Body of pancreas (tissue), 4 donors: ENCODE results near the gene PDZD7.

Source experiments
- POLR2A ChIP-seq, 3 donors: fragments of 450-650 bp; IDR thresholded peaks; one replicate each; pipeline ENCODE4 v1.6.1; 2016; ENCODE audit warnings: antibody characterized with exemption in 3 of 3, mild to moderate bottlenecking in 2 of 3
- TF ChIP-seq, protein P1 (sequence below), 7 experiments: fragments of 450-650 bp in 4 of 7; fragments of 200-600 bp in 3 of 7; sonication (generic) in 3 of 7; IDR thresholded peaks; one replicate each; pipeline ENCODE4 v1.5.1; 2016 to 2019; ENCODE audit warnings: antibody characterized with exemption in 7 of 7

DNA sequence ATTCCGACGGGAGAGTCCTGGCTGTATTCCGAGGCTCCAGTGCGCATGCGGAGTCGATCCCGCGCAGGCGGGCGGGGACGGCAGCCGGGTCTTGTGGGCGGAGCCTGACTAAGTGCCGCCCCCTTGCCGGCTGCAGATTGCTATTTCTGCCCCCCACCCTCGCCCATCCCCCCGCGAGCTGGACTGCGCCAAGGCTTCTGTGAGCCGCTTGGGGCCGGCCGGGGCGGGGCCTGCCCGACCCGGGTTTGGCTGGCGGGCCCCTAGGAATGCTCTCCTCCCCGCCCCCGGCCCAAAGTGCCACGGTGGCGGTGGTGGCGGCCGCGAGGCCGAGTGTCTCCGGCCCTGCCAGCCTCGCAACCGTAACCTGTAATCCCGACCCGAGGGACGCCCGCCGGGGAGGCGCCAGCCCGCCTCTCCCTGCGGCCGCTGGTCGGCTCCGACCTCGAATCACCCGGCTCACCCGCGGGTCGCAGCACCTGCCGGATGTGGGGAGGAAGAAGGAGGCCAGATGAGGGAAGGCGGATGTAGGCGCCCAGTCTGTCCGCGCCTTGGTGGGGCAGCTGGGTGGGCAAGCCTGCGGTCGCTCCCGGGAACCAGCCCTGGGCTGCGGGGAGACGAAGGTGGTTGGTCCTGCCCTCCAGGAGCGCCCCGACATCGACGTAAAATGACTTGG lies 30.2 kb upstream of the PDZD7 start:
- TF ChIP-seq, protein P1, sequence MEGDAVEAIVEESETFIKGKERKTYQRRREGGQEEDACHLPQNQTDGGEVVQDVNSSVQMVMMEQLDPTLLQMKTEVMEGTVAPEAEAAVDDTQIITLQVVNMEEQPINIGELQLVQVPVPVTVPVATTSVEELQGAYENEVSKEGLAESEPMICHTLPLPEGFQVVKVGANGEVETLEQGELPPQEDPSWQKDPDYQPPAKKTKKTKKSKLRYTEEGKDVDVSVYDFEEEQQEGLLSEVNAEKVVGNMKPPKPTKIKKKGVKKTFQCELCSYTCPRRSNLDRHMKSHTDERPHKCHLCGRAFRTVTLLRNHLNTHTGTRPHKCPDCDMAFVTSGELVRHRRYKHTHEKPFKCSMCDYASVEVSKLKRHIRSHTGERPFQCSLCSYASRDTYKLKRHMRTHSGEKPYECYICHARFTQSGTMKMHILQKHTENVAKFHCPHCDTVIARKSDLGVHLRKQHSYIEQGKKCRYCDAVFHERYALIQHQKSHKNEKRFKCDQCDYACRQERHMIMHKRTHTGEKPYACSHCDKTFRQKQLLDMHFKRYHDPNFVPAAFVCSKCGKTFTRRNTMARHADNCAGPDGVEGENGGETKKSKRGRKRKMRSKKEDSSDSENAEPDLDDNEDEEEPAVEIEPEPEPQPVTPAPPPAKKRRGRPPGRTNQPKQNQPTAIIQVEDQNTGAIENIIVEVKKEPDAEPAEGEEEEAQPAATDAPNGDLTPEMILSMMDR (IDR thresholded peaks at IDR 0.05) = peak in 2 of 7 experiments; percentile 1 to 3
- TF ChIP-seq POLR2A (IDR thresholded peaks at IDR 0.05) = peak; percentile 7 to 69 (median 64)
